DMS53 (cell line): ENCODE data around the gene FRMD3.

Source experiments
- DNase-seq: peaks from one replicate; lab custom pipeline; 2025; lab: John Stamatoyannopoulos, UW

Gene FRMD3

GRCh38 chr9:83234541-83234940 lies 303.7 kb downstream of the FRMD3 start:
- no peak for DNase-seq

GRCh38 chr9:83233647-83234046 lies 304.6 kb downstream of the FRMD3 start:
- DNase-seq: no peak

GRCh38 chr9:83231039-83231438 lies 307.2 kb downstream of the FRMD3 start:
- peak; percentile 13 for DNase-seq

- no peak for DNase-seq
Measured at GRCh38 chr9:83220730-83221129, 317.5 kb downstream of the FRMD3 start.

DNA sequence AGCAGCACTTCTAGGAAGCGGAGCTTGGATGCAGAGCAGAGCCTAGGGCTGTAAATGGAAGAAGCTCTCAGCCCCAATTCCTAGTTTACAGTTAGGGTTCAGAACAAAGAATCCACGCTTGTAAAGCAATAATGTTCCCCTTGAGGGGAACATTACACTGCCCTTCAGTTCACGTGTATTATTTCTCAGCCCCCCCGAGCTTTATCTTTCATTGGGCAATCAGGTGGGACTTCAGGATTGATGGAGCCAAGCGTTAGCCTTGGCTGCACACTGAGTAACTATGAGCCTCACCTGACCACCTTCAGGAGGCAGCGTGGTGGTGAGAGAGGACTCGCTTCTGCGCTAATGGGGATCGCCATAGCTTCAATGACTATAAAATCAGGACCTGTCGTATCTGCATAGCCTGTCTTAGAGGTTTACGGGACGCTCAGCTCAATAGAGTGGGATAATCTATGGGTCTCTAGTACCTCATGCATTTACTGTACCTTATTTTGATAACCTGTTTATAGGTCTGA lies 318.2 kb downstream of the FRMD3 start:
- DNase-seq: peak; percentile 52

GRCh38 chr9:83219154-83219923 lies 318.9 kb downstream of the FRMD3 start:
- DNase-seq: peak; percentile 88

- peak; percentile 49 for DNase-seq
Measured at GRCh38 chr9:83218411-83219090, 319.6 kb downstream of the FRMD3 start.

GRCh38 chr9:83209188-83209731 lies 328.9 kb downstream of the FRMD3 start:
- DNase-seq: no peak

DNA sequence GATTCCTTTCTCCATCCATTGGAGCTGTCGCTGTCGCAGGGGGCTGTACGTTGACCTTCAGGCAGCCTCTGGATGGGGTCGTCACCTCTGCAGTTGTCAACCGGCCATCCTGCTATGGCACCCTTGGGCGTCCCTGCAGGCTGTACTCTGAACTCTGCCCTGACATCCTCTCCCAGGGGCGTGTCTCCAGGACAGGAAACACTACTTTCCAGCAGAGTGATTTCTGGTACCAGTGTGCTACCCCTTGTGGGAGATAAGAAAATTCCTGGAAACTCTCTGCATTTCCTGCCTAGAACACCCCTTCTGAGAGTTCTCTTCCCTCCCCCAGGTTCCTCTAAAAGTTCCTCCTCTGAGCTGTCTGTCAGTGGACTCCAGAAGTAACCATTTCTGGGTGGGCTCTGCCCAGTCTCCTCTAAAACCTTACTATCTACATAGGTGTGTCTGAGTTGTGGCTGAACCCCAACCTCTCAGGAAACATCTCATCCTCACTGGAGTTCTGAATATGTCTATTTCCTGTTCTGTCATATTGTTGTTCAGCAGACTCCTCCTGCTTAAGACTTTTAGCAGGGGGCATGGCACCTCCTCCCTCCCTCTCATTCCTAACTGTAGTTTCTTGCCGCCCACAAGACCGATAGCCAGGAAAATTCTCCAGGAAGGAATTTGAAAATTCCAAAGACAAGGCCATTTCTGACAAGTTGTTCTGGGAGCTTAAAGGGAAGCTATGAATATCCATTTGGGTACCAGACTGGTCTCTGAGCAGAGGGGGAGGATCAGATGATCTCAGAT lies 329.9 kb downstream of the FRMD3 start:
- no peak for DNase-seq

DNA sequence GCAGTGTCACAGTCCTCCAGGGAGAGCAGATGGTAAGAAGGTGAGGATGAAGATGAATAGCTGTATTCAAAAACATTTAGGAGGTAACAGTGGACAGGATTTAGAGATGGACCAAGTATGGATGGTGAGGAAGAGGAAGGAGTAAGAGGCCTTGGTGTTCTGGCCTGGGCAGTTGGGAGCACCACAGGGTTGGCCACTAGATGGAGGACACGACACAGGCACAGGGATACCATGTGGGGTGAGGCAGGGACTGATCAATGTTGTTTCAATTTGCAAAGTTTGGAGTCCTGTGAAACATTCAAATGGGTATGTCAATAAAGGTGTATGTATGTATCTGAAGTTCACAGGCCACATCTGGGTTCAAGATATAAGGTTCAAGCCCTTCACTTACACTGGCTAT lies 334.2 kb downstream of the FRMD3 start:
- DNase-seq: no peak

DNA sequence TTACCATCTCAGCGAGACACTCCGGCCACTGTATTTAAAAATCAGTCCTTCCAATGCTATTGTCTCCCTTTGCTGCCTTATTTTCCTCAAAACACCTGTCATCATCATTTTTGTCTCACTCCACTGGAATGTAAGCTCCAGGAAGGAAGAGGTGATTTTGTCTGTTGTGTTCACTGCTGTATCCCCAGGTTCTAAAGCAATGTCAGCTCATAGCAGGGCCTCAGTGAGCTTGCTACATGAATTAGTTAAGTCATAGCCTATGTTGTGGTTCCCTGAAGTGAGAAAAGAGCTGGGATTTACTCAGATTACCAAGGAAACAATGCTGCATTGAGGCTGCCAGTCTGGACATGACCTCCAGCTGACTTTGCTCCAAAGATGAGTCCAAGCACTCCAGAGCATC lies 337.7 kb downstream of the FRMD3 start:
- no peak for DNase-seq

DNA sequence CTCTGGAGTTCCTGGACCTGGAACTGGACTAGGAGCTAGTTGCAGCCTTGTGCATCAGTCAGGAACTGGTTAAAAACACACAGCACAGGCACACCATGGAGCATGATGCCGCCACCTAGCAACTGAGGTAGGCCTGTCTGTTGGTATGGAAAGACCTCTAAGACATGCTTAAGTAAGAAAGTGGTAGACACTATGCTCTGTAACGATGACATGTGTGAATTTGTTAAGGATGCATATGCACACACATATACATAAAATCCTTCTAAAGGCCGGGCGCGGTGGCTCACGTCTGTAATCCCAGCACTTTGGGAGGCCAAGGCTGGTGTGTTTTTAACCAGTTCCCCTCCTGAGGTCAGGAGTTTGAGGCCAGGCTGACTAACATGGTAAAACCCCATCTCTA lies 338.4 kb downstream of the FRMD3 start:
- no peak for DNase-seq

GRCh38 chr9:83199240-83199639 lies 339.0 kb downstream of the FRMD3 start:
- peak; percentile 81 for DNase-seq

- no peak for DNase-seq
Measured at GRCh38 chr9:83198371-83198770, 339.8 kb downstream of the FRMD3 start.

DNA sequence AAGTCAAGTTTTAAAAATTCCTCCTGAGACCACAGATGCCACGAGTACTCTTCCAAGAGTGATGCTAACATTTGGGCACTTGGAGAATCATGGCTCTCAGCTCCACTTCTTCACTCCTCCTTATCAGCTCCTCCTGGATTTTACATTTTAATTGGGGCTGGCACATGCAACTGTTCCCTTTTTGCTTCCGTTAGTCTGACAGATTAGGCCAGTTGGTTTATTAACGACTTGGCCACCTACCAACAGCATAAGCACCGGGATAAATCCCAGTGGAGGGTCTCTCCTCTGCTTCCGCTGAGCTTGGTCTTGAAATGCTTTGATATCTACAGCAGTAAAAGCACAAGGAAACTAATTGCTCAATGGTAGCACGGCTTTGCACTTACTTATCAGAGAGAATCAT lies 340.6 kb downstream of the FRMD3 start:
- no peak for DNase-seq

DNA sequence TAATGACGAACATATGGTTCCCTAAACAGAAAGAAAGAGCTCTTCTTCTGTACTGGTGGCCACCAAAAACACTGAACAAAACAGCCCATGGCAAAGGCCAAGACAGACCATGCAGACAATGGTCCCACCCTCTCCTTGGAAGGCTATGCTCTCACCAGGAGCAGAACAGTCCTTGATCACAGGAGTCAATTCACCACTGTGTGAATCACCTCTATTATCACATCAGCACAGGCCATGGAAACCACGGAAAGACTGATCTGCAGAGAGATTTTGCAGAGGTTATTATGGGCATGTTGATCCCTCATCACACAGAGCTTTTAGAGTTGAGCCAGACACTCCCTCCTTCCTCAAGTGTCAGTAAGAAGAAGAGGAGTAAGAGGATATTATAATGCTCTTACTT lies 341.3 kb downstream of the FRMD3 start:
- DNase-seq: no peak
